Measurements from ENCODE around the gene GRIK3.

GRIK3 gene

DNA sequence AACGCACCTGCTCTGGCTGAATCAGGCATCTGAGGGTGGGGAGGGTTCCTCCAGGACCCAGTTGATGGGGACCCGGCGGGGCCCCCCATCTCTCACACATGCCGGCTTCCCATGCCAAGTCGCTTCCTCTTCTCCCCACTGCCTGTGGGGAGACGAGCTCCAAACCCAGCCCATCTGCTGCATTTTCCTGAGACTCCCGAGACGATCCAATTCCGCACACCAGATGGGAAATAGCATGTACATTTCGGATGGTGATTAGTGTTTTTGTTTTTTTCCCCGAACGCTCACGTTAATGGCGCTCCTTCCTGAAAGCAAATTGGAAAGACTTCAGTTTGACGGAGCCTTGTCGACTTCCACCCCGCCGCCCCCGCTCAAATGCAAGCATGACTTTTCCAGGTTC lies 13.2 kb upstream of the GRIK3 start:
- in situ Hi-C loops (cut with HindIII; ENCODE audit: low sequenced_read_pairs), result no loop called here

DNA sequence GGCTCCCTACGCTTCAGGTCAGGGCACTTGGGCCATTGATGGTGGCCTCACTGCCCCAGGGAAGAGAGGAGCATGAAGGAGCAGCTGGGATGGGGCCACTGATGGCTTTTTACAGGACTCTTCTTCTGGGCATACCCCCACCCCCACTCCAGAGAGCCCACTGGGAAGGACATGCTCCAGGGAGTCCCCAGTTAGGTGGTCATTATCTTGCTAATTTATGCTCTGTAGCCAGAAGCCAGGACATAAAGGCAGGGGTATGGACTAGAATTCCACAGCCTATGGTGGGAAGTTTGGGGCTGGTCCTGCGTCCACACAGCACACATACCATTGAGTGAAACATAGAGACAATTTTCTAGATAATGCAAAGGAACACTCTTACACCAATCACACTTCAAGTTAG lies 8.8 kb upstream of the GRIK3 start:
- in situ Hi-C loops (cut with HindIII; ENCODE audit: low sequenced_read_pairs), result no loop called here

DNA sequence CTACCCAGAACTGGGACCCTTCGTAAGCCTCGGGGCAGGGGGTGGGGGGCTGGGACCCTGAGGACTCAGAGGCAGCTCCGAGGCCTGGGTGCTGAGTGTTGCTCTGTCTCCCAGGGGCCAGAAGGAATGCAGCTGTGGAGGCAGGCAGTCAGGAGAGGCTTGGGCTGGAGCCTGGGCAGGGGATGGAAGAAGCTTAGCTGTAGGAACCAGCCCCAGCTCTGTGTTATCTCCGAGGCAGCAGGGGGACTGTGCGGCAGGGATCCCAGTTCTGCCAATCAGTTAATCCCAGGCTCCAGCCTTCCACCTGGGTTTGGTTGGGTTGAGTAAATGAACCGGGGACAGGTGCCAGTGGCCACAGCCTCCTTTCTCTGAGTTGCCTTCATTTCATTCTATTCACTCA lies 8.2 kb upstream of the GRIK3 start:
- in situ Hi-C loops (cut with HindIII; ENCODE audit: low sequenced_read_pairs), result no loop called here

DNA sequence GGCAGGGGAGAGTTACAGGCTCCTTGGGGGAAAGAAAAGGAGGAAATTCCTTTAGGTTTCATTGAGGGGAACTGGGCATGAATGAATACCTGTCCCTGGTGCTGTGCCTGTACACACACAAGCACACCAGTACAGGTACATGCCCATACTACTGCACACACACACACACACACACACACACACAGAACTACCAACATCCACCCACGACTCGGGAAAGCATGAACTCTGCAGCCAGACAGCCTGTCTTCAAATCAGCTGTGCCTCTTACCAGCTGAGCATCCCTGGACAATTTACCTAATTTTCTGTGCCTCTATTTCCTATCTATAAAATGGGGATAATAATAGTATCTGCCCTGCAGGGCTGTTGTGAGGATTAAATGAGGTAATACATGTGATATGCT lies 7.2 kb upstream of the GRIK3 start:
- in situ Hi-C loops (cut with HindIII; ENCODE audit: low sequenced_read_pairs), result no loop called here

DNA sequence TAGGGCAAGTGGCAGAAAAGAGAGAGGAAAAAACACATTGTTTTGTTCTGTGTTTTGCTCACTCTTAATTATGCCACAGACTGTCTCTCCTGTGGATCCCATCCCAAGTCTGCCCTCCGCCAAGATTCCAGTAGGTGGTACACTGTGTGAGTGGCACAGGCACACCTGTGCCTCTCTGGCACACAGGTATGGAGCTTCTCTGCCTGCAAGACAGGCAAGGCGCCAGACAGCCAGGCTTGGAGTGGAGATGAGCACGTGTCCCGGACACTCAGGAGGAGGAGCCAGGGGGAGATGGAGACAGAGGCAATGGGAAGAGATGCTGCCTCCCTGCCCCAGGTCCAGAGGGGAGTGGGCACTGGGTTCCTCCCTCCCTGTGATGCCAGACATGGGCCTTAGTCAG lies 6.5 kb upstream of the GRIK3 start:
- in situ Hi-C loops (cut with HindIII; ENCODE audit: low sequenced_read_pairs), result no loop called here

DNA sequence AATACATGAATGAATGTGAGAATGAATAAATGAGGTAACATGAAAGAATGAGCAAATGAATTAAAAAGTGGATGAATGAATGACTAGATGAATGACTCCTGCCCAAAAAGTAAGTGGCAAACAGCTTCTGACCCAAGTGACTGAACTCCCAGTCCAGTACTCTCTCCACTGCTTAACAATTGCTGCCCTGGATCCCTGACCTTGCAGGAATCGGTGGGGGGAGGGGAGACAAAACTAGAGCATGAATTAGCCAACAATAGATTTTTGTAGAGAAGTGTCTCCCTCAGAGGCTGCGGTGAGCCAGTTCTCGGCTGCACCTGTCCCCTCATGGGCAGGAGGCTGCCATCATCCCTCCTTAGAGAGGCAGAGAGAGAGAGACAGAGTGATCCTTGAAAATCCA lies 5.9 kb upstream of the GRIK3 start:
- in situ Hi-C loops (cut with HindIII; ENCODE audit: low sequenced_read_pairs), result no loop called here

DNA sequence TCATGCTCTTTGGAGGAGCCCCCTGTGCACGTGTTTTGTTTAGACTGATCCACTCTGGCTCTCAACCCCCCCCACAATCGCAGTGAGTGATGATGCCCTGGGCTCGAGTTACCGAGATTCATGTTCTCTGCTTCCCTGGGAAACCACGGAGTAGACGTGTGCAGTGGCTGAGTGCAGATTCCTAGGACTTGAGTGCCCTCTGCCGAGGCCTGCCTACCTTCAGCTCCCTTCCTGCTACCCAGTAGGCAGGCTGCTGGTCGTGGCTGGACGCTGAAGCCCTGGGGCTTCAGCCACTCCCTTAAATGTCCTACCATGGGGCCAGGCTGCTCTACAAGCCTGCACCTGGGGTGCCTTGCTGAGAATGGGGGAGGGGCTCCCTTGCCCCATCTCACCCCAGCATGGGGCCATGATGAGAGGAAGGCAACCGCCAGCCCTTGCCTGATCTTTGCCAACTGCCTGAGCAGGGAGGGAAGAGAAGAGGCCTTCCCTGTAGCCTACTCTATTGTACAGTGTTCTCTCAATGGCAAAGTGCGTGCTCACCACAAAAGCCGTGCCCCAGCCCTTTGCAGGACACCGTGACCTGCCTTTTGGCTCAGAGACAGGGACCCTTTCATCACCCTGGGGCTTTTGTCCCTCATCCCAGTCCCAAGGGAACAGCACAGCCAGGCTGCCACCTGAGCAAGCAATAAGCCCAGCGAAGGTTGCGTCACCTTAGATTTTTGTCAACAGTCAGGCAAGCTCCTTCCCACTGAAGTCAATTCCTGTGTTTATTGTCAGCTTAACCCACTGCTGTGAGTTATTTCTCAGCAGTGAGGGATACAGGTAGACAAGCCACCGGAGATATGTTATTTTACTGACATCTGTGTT lies 4.1 kb upstream of the GRIK3 start:
- in situ Hi-C loops (cut with HindIII; ENCODE audit: low sequenced_read_pairs), result no loop called here

DNA sequence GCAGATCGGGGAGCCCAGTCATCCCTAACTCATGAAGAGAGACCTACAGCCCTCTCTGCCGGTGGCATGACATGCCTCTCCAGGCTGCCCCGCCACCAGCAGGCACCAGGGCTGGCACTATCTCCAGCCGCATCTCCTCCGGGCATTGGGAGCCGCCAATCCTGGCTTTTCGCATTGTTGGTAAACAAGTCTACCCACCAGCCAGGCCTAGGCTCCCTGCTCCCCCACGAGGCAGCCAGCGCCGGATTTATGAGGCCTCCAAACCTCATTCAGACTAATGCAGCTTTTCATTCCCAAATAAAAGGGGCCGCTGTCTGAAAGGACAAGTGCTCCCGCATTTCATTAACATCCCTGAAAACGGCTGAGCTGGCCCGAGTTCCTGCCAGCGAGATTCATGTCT lies 3.4 kb upstream of the GRIK3 start:
- in situ Hi-C loops (cut with HindIII; ENCODE audit: low sequenced_read_pairs), result no loop called here

DNA sequence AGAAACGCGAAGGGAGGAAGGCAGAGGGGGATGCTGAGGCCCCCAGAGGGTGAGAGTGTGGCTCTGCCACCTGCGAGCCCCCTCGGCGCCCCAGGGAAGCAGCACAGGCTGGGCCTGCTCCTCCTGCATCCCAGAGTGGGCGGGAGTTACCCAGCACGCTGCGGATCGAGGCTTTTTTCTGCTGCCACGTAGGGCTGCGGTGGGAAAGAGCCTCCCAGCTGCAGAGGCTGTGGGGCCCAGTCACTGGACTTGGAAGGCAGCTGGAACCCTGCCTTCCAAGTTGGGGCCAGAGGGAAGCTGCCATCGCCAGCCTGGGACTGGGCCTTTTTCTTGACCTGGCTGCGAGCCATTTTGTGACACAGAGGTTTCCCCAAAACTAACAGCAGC lies 2.3 kb upstream of the GRIK3 start:
- in situ Hi-C loops (cut with HindIII; ENCODE audit: low sequenced_read_pairs), result no loop called here

DNA sequence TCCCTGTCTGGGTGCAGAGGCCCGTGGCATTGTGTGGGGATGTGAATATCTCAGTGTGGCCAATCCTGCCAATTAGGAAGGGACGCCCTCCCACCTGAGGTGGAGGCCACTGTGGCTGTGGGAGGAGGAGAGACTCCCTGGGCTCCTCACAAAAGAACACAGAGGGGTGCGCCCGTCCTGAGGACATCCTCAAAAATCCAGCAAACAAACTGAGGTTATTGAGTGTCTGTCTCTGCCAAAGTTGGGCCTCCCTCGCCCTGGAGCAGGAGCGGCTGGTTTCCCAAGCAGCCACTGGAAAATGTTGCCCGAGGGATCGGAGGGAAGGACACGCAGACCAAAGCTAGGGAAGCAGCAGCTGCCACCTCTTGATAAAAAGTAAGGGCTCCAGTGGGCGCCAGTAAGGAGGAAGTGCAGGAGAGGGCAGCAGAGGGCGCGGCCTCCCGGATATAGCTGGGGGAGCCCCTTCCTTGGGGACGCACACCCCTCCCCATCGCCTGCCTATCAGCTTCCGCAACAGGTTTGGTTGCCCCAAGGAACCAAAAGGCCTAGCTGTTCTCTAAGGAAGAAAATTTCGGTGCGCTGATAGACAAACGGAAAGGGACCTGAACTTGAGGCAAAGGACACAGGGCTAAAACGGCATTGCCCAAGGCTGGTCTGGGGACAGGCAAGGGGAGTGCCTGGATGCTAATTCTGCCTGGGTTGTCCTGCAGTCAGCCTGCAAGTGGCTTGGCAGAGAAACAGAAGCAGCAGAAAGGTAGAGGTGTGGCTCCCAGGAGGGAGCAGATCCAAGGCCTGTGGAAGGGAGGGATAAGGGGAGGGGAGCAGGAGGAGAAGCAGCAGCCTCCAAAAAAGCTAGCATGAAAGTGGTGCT lies 1.7 kb upstream of the GRIK3 start:
- in situ Hi-C loops (cut with HindIII; ENCODE audit: low sequenced_read_pairs), result no loop called here

DNA sequence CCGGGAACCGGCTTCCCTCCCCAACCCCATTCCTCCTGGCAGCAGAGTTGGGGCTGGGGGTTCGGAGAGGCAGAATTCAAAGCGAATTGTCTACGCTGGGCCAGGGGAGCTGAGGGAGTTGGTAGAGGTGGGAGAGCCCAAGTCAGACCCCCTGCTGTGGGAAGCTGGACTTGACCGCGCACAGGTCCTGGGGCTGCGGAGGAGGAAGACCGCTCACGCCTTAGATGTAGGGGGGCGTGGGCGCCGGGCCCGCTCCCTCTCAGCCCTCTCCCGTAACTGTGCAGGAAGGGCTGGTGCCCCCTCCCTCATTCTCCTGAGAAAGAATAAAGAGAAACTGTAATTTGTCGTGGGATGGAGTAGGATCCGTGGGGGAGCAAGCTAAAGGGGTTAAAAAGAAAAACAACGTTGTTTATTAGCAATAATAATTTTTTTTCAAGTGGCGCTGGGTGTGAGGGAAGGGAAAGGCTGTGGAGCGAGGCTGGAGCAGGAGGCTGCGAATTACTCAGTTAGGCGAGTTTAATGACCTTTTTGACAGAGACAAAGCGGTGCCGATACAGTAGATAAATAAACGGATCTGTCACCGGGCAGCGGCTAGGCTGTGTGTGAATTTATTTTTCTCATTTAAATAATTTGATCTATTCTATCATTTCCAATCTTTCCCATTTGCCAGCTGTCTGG lies 838 bp upstream of the GRIK3 start:
- in situ Hi-C loops (cut with HindIII; ENCODE audit: low sequenced_read_pairs), result no loop called here

DNA sequence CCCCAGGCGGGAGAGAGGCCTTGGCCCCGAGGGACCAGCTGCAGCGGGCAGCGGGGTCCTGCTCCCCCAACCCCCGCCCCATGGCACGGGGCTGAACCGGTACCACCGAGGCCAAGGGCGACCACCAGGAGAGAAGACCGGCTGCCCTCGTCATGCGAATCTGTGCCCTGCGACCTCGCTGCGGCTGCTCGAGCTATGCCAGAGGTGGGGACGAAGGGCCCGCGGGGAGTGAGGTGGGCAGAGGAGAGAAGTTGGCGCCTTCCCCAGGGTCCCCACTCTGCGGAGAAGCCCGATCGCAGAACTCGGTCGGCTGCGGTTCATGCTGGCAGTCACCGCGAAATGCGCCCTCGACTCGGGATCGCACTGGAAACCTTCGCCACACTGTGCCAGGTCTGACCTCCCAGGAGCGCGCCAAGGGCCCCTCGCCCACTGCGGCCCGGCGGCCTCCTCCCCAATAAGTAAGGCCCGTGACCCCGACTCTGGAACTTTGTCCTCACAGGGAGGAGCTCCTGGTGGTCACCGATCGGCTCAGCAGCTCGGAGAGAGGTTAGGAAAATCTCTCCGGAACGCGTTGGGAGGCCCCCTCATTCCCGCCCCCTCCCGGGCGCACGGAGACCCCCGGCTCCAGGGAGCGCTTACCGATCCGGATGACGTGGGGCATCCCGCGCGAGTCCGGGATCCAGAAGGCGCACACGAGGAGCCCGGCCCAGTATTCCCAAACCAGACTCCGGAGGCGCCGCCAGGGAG lies 787 bp downstream of the GRIK3 start:
- in situ Hi-C loops (cut with HindIII; ENCODE audit: low sequenced_read_pairs), result no loop called here

DNA sequence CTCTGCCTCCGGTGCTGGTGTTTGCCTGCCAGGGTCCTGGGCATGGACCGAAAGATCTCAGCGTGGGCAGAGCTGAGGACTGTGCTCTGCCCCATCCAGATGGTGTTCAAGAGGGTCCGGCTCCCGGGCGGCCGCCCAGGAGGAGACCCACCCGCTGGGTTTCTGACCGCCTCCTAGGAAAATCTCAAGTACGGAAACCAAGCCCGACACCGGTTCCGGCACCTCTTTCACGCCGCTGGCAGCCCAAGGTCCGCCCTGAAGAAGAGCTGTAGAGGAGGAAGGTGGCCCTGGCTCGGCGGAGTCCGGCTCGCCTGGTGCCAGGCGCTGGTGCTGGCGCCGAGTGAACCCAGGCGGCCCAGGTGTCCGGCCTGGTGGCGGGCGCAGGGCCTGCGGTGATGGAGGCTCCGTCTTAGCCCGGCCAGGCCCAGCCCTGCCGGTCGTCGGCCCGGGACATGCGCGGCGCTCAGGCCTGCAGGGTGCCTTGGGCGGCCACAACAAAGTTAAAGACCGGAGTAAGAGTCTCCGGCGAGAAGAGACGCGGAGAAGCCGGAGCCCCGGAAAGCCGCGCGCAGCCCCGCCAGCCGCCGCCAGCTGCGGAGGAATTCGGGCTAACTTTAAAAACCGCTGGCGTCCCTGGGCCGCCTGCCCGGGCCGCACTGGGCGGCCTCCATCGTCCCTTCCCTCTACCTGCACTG lies 1.5 kb downstream of the GRIK3 start:
- in situ Hi-C loops (cut with HindIII; ENCODE audit: low sequenced_read_pairs), result no loop called here

DNA sequence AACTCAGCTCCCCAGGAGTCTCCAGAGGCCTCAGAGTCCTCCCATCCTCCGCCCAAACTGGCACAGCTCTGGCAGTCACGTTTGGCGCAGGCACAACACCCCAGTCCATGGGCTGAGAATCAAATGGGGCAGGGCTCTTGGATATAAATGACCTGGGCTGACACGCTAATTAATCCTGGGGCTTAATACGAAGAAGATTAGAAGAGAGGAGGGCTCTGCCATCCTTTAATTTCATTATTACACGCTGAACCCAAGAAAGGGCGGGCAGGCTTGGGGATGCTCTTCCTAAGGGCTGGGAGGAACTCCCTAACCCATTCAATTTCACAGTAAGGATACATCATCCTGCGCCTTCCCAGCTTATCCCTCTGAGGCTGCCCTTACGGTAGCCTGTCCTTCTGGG lies 2.4 kb downstream of the GRIK3 start:
- in situ Hi-C loops (cut with HindIII; ENCODE audit: low sequenced_read_pairs), result no loop called here

DNA sequence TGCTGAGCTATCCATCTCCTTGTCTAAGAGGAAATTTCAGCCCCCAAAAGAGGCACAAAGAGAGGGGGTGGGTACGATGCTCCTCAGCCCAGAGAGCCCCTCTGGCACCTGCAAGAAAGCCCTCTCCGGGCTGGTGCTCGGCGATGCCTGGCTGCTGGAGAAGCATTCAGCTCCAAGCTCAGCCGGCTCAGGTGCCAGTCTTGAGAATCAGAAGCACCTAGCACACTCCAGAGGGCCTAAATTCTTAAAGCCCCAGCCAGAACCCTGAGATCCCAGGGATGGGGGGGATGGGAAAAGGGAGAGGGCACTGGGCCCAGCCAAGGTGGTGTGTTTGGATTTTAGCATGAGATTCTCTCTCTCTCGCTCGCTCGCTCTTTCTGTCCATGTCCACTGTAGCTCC lies 2.9 kb downstream of the GRIK3 start:
- in situ Hi-C loops (cut with HindIII; ENCODE audit: low sequenced_read_pairs), result no loop called here

DNA sequence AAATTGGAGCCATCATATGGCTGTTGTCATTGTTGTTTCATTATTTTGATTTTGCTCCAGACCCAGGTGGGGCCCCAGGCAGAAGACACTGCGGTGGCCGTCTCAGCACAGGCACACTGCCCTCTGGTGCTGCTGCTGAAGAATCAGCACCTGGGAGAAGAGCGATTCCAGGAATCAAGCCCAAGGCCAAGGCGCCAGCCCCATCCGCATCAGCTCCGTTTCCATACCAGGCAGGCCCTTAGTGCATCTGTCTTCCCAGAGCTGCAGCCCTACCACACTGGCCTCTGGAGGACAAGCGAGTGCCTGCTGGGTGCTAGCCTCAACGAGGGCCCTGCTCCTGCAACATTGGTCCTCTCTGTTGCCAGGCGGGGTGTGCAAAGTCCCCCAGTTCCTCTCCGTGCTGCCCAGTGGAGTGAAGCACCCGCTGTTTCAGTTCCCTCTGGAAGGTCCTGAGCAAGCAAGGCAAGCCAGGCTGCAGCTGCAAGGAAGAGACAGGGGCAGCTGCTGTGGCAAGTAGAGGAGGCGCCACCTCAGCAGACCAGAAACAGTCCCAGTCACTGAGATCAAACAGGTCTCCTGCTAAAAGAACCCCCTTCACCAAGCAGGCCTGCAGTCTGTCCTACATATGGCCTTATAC lies 5.2 kb downstream of the GRIK3 start:
- in situ Hi-C loops (cut with HindIII; ENCODE audit: low sequenced_read_pairs), result no loop called here

DNA sequence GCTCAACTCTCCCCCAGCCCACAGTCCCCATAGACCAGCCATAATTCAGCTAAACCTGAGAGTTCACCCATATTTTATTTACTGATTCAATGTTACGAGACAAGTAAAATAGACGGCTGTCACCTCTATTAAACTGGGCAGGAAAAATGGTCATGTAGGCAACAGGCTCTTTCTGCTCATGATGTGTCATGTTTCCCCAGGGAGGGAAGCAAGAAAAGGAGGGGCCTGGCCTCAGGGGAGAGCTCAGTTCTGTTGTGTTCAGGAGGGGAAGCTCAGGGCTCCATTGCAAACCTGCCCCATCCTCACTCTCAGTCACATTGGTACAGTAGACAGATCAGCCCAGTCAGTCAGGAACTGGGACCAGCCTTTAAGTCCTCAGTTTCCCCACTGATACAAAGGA lies 12.8 kb downstream of the GRIK3 start:
- in situ Hi-C loops (cut with HindIII; ENCODE audit: low sequenced_read_pairs), result no loop called here

DNA sequence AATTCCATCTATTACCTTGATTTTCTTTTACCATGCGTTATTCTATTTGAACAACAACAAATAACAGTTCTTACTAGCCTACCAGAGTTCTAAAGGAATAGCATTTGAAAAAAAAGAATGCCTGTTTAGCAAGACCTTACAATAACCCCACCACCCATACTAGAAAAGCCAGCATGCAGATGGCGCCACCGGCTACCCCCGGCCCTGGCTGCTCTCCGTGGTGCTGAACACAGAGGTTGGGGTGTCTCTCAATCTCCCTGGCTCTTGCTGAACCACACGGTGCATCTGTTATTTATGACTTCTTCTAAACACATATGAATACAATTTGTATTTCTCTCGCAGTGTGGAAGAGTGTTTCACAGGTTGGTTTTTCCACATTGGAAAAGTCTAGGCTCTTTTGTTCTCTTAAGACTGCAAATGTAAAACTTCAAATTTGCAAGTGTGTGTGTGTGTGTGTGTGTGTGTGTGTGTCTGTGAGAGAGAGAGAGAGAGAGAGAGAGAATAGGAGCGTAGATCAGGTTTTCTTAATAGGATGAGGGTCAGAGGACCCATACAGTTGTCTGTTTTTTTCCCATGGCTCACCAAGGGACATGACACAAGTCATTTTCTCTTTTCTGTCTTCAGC lies 13.6 kb downstream of the GRIK3 start:
- in situ Hi-C loops (cut with HindIII; ENCODE audit: low sequenced_read_pairs), result no loop called here

DNA sequence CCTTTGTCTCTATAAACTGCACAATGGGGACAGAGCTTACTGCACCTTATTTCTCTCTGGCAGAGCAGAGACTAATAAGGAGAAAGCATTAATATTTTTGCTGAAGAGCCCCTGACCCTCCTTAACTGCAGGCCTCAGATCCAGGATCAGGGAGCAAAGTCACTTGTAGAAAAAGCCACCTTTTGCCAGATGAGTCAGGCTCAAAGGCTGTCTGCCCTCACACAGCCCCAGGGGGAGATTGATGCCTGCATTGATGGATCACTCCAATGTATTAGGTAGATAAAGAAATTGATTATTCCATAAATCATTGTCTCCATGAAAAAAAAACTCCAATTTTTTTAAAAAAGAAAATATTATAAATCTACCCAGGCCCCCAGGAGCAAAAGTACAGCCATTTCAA lies 15.8 kb downstream of the GRIK3 start:
- in situ Hi-C loops (cut with HindIII; ENCODE audit: low sequenced_read_pairs), result loop anchor here (5.0 kb wide), 1 partner anchor 51 kb away; no protein-coding TSS in a partner anchor
